ENCODE data around the gene PGBD5. TPM values are rescaled to one million over a fixed set of nuclear protein-coding genes. Genes with fewer than 3 reads are reported as not detected.
A peak's percentile ranks its signal among the peaks of the same experiment; 100 is the strongest.

PGBD5 gene
- total and polyA plus RNA-seq, 9 of the 15 experiments (the other 6 are each of a cell fraction or from before 2014, with no cell fraction given) = under 0.01 to 0.40 (median 0.10) TPM; not detected in 3

- peak; percentile 81 for TF ChIP-seq MYC (IDR thresholded peaks at IDR 0.05; ENCODE audit: low read depth, low read length)
- TF ChIP-seq MYC (CRISPR knock-in tag; IDR thresholded peaks at IDR 0.05; ENCODE audit: borderline replicate concordance, low read depth) = no peak
- no peak for TF ChIP-seq POLR2AphosphoS2 (IDR thresholded peaks at IDR 0.05; ENCODE audit: low read length)
- no peak for TF ChIP-seq PTRF (tag; IDR thresholded peaks at IDR 0.05)
- TF ChIP-seq ETV5 (CRISPR knock-in tag; IDR thresholded peaks at IDR 0.05; ENCODE audit: low read depth) = peak; percentile 90
- no peak for TF ChIP-seq CSDE1 (IDR thresholded peaks at IDR 0.05)
- TF ChIP-seq ZNF668 (CRISPR knock-in tag; IDR thresholded peaks at IDR 0.05) = no peak
- no peak for TF ChIP-seq HNRNPH1 (optimal IDR thresholded peaks at IDR 0.05; ENCODE audit: low read depth, low read length)
- no peak for TF ChIP-seq RFX1 (IDR thresholded peaks at IDR 0.05)
- no peak for TF ChIP-seq CBFA2T3 (IDR thresholded peaks at IDR 0.05)
- TF ChIP-seq NFIC (IDR thresholded peaks at IDR 0.05) = no peak
- TF ChIP-seq RCOR1 (IDR thresholded peaks at IDR 0.05; ENCODE audit: borderline replicate concordance in 1 of 2, low read depth in 2 of 2, low read length in 2 of 2) = peak in 1 of 2 experiments; percentile 77; a peak in 2 of 4 replicates
- no peak for TF ChIP-seq SMARCB1 (IDR thresholded peaks at IDR 0.05; ENCODE audit: insufficient read length, low read depth)
- no peak for TF ChIP-seq EWSR1 (IDR thresholded peaks at IDR 0.05; ENCODE audit: borderline replicate concordance, low read depth, partially characterized antibody)
- no peak for TF ChIP-seq ZNF584 (CRISPR knock-in tag; IDR thresholded peaks at IDR 0.05; ENCODE audit: low read depth)
- TF ChIP-seq STAT5A (IDR thresholded peaks at IDR 0.05; ENCODE audit: borderline replicate concordance, low read length) = no peak
- no peak for TF ChIP-seq RAD51 (IDR thresholded peaks at IDR 0.05; ENCODE audit: borderline replicate concordance, low read depth)
- no peak for TF ChIP-seq BRF1 (IDR thresholded peaks at IDR 0.05; ENCODE audit: borderline replicate concordance, extremely low read depth, insufficient read length)
- TF ChIP-seq POLR2AphosphoS5 (IDR thresholded peaks at IDR 0.05; ENCODE audit: control insufficient read depth, insufficient read depth, low read depth, low read length) = no peak
- TF ChIP-seq PPARD (CRISPR knock-in tag; IDR thresholded peaks at IDR 0.05) = no peak
- peak; percentile 98 for TF ChIP-seq EHMT2 (IDR thresholded peaks at IDR 0.05)
- TF ChIP-seq ZNF311 (CRISPR knock-in tag; IDR thresholded peaks at IDR 0.05) = 0 out of 2 replicates have a peak, but pooled peaks have one; percentile 43
- no peak for TF ChIP-seq WHSC1 (IDR thresholded peaks at IDR 0.05; ENCODE audit: low read length)
These were observed at the start of gene PGBD5 (continued) for GRCh38 chr1:230426246-230427093.

Data from K562 (cell line).